HG02852 (cell line): Measurements from ENCODE around the gene SLC35F1.
A peak's percentile ranks its signal among the peaks of the same experiment; 100 is the strongest.

Source experiments
- ATAC-seq: cut with Tn5 transposase; IDR thresholded peaks from one replicate; pipeline ENCODE4 v1.9.1; 2021; ENCODE audit warnings: mild to moderate bottlenecking, moderate library complexity; ENCODE audit not compliant: unreplicated experiment

The SLC35F1 gene

DNA sequence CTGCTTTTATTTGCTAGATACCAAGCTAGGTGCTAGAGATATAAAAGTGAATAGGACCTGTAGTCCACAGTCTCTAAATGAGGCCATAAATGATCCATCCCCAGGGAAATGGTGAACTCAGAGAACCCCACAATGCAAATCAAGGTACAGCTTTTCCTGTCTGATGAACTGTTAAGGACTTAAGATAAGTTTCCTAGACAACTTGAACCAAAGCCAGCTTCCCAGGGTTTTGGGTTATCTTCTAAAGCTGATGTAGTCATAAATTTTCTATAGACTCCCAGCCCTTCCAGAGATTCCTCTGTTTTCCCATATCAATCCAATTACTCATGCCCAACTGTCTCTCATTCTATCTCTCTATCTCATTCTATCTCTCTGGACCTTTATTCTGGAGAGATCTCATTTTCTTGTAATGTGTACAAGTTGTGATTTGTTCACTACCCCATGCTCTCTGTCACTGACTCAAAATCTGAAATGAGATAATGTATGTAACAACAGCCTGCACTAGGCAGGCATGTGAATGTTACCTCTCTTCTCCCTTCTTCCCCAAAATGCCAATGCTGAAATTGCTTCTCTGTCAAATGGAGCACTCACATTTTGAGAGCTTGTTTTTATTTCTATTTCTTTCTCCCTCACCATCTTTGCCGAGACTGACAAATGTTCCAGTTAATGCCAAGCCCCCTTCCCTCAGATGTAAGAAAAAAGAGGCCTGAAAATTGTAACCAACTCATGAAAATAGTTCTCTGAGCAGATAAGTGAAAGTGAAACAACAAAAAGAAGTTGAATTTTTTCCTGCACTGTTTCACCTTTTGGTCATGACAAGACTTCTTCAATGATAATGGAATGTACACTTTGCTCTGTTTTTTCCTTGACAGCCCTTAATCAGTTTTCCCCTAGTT is 279.9 kb downstream of the SLC35F1 start:
- peak; percentile 64 for ATAC-seq

DNA sequence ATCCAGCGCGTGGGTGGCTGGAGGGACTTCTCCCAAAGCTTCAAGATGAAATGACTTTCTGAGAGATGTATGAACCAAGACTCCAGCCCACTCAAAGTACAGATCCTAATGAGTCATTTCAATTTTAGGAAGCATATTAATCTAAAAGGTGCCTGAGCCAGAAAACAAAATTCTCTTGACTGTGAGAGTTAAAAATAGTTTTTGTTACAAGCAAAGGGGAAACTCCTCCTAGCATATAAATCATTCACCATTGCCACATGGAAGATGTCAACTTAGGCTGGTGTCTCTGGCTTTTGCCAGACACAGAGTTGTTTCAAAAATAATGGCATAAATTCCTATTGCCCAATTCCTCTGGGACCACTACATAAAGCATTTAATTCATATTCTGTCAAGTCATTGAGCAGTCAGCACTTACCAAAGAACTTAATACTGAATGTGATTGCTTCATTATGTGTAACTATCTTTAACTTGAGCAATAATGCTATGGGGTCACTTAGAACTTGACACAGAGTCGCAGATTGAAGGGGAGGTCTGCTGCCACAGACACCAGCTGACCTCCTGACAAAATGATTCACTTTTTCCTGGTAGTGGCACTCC is 280.6 kb downstream of the SLC35F1 start:
- peak; percentile 49 for ATAC-seq

DNA sequence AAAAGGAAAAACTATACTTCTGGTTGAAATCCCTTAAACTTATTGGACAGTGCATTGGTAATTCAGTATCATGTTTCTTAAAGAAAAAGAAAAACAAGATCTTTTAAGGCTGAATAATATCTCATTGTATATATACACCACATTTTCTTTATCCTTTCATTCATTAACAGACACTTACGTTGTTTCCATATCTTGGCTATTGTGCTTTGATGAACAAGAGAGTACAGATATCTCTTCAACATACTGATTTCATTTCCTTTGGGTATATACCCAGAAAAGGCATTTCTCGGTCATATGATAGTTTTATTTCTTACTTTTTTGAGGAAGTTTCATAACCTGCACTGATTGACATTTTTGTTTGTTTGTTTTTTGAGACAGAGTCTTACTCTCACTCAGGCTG is 281.5 kb downstream of the SLC35F1 start:
- no peak for ATAC-seq

GRCh38 chr6:118197539-118197938 is 290.5 kb downstream of the SLC35F1 start:
- no peak for ATAC-seq

GRCh38 chr6:118198746-118199145 is 291.7 kb downstream of the SLC35F1 start:
- ATAC-seq = no peak

DNA sequence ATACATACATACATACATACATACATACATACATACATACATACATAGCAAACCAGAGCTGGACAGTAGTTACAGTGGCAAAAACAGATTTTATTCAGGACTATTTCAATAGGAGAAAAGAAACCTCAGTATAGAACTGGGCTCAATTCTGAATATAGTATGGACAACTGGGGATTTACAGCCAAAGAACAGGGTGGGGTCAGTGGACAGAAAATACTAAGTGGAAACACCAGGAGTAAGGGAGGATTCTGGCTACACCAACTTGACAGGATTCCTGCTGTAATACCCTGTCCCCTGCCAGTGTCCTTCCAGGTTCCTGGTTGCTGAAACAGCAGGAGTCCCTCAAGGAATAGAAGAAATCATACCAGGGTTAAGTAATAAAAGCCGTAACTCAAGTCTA is 293.1 kb downstream of the SLC35F1 start:
- no peak for ATAC-seq

DNA sequence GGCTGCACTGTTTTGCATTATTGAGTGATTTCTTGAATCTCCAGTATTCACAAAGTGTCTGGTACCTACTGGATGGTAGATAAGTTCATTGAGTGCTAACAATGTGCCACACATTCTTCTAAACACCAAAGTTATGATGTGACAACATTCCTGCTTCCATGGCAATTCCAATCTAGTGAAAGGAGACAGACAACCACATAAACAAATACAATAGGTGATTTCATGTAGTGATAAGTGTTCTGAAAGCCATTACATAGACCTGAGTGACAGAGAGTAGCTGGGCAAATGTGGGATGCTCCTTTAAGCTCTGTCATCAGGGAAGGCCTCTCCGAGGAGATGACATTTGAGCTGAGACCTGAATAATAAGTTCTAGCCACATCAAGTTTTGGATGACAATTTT is 295.5 kb downstream of the SLC35F1 start:
- no peak for ATAC-seq

DNA sequence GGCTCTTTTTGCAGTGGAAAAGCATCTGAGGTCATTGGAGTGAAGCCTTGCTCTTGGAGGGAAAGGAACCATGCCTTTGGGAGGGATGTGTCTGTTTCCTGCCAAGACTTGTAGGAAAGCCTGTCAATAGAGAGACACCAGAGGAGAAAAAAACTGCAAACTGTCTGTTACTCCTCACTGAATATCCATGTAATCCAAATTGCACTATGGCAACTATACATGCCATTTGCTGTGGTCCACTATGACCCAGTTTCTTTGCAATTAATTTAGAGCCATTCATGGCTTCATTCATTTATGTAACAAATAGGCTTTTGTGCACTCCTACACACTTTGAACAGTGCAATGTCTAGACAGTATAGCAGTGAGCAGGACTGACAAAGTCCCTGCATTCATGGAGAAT is 296.5 kb downstream of the SLC35F1 start:
- no peak for ATAC-seq

DNA sequence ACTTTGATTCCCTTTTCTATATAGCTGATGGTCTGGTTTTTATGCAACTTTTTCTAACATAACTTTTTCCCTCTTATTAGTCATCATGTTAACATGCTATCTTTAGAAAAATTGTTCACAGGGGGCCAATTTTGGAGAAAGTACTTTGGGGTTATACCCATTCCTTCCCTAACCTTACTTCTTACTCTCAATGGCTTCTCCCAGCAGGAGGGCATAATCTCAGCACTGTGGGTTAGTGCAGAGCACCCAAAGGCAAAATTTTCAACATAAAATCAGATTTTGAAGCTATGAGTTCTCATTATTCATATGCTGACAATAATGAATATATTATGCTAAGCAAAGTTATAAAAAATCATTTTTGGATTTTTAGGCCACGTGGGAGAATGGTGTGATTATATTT is 299.2 kb downstream of the SLC35F1 start:
- no peak for ATAC-seq

- ATAC-seq = no peak
These were observed 300.9 kb downstream of the SLC35F1 start for GRCh38 chr6:118207947-118208346.

DNA sequence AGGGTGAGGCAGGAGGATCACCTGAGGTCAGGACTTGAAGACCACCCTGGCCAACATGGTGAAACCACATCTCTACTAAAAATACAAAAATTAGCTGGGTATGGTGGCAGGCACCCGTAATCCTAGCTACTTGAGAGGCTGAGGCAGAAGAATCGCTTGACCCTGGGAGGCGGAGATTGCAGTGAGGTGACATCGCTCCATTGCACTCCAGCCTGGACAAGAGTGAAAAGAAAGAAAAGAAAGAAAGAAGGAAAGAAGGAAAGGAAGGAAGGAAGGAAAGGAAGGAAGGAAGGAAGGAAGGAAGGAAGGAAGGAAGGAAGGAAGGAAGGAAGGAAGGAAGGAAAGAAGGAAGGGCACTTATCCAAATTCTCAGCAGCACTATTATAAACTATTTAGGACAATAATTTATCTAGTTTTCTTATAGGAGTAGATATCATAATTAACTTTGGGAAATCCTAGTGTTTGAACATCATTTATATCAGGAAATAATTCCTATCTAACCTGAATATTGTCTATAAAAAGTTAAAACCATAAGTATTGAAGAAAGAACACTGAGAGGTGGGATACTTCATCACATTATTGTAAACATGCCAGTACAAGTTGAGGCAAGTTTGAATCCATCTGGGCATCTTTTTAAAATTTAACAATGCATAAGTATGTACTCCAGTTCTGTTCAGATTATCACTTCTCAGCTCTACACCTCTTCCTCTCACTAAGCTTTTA is 305.5 kb downstream of the SLC35F1 start:
- no peak for ATAC-seq

- ATAC-seq = no peak
These were observed 308.2 kb downstream of the SLC35F1 start for GRCh38 chr6:118215269-118215668.

GRCh38 chr6:118216751-118217150 is 309.7 kb downstream of the SLC35F1 start:
- ATAC-seq = no peak

- ATAC-seq = no peak
These were observed 311.1 kb downstream of the SLC35F1 start for GRCh38 chr6:118218156-118218555.

GRCh38 chr6:118220429-118221128 is 313.5 kb downstream of the SLC35F1 start:
- ATAC-seq = no peak

- no peak for ATAC-seq
These were observed 316.3 kb downstream of the SLC35F1 start for GRCh38 chr6:118223316-118223715.

- ATAC-seq = no peak
These were observed 321.8 kb downstream of the SLC35F1 start for GRCh38 chr6:118228886-118229285.

DNA sequence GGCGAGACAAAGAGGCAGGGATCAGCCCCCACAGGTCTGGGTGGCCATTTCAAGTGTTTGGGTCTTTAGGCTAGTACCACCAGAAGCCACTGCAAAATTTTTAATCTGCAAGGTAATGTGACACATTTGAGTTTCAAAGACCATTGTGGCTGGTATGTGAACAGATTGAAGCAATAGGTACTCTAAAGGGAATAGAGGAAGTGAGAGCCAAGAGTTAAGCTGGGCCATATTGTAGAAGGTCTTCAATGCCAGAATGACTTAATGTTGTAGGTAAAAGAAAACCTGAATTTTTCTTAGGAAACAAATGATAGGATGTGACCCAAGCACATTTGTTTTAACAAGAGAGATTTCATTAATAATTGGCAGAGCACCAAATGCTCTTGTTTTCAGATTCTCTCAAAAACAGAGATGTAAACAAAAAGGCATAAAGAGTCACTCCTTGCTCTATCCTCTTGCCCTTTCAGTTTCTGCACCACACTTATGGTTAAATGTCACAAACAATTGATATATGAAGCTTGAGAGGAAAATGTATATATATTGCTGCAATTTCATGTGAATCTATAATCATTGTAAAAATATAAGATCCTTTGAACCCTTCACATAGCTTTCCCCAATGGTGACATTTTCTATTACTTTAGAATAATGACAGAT is 333.9 kb downstream of the SLC35F1 start:
- peak; percentile 83 for ATAC-seq

DNA sequence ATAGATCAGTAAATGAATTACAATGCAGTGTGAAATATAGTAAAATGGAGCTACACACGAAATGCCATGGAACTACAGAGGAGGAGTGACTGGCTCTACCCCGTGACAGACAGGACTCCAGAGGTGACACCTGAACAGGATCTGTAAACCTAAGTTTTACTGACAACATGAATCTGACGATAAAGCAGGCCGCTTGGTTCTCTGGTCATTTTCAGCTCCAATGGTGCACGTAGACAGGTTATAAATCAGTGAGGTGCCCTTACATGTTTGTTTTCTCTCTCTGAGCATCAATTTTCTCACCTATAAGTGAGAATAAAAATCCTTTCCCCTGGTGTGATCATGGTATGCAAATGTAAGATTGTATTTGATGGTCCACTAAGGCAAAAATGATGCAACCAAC is 339.3 kb downstream of the SLC35F1 start:
- no peak for ATAC-seq

GRCh38 chr6:118248171-118248570 is 341.1 kb downstream of the SLC35F1 start:
- no peak for ATAC-seq

DNA sequence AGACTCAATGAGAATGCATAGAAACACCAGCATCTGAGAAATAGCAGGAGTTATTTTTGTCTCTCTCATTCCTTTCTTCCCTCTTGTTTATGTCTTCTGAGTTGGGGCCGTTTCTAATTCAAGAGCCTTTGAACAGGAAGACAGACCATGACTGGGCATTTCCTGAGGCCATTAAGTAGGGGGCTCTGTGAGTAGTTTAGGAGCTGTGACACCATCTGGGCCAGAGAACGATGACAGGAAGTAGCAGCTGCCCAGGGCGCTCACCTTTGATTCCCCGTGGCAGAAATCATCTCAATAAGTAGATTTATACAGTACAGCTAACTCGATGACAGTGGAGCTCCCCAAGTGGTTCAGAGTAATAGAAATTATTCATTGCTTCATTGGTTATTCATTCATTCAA is 342.6 kb downstream of the SLC35F1 start:
- no peak for ATAC-seq
